HCEC 1CT (cell line): ENCODE results near the gene IRF9.

Experiments
- DNase-seq: peaks from one replicate; pipeline ENCODE4 v3.0.0-alpha.2; 2017

Gene IRF9

GRCh38 chr14:24179294-24179960 is 18.4 kb downstream of the IRF9 start:
- no peak for DNase-seq

DNA sequence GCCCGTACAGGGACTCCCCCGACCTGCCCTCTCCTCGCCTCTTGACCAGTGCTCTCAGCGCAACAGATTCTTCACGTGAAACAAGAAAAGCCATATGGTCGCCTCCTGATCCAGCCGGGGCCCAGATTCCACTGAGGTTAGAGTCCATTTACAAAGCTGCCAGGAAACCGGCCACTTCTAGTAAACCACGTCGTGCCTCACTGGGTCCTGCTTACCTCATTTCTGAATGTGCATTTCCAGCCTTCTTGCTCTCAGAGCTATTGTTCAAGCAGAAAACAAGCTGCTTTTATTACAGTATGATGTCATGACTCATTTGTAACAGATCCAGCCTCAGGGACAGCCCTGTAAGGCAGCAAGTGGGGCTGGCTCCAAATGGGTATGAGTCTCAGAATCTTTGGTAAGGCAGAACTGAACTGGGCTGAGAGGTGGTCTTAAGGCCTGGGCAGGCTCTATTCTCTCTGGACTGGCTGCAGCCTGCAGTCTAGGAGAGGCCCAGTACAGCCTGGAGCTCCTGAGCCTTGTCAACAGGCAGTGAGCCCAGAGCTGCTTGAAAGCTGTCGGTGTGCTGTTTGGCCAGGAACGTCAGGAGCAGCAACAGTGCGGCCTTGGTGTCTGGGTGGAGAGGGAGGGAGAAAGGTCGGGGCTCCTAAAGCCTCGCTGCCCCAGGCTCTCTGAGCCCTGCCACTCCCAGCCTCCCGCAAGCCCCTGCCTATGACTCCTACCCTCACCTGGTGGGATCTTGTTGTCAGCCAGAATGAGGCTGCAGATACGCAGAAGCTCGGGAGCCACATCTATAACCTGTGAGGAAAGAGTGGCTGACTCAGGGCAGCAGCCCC is 19.1 kb downstream of the IRF9 start:
- DNase-seq = no peak

DNA sequence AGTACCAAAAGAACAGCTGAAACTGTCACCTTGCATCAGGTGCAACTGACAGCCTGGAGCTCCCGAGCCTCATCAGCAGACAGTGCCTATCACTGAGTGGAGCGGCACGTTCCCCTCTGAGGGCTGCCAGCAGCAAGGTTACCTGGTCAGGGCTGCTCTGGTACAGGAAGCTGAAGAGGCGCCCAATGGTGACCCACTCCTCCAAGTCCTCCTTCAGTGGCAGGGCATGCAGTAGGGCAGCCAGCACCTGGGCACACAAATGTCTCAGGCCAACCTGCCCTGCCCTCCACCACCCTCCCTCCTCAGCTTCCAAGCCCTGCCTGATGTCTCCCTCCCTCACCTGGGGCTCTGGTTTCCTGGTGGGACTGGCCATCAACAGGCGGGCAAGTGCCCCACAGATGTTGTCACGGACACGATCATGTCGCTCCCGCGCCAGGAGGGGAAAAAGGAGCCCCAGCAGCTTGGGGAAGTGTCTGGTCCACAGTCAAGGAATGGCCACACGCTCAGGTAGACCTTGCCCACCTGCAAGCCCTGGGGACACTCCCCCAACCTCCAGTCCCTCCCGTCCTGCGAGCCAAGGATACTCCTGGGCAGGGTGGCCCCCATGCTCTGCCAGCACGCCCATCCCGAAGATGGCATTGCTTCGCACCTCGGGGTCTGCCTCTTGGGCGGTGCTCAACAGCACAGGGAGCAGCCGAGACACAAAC is 20.5 kb downstream of the IRF9 start:
- no peak for DNase-seq

DNA sequence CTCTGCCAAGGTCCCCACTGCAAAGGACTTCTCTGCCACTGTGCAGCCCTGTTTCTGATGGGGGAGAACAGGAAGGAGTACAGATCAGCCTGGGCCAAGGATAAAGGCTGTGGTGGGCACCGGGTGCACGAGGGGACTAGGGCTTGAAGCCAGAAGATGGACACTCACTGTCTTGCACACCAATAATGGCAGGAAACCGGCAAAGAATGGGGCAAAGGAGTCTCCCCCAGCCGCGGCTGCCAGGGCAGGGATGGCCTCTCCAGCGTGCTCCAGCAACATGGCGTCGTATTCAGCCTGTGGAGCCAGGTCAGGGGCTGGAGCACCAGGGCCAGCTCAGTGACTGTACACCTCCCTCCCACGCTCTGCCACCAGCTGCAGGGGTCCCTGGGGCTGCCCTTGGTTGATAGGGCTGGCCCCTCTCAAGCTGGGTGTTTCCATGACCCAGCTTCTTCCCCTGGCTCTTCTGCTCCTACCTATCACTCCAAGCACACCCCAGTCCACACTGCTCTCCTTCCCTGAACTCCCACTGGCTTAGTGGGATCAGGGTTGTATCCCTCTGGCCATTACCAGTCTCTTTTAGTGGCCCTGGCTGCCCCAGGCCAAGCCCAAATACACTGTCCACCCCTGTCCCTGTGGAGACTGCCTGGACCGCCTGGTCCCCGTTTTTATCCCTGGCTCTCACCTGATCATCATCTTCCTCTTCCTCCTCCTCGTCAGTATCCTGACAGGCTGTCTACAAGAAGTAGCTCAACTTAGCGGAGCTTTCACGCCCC is 21.2 kb downstream of the IRF9 start:
- DNase-seq = no peak

GRCh38 chr14:24183014-24183481 is 22.0 kb downstream of the IRF9 start:
- DNase-seq = no peak

DNA sequence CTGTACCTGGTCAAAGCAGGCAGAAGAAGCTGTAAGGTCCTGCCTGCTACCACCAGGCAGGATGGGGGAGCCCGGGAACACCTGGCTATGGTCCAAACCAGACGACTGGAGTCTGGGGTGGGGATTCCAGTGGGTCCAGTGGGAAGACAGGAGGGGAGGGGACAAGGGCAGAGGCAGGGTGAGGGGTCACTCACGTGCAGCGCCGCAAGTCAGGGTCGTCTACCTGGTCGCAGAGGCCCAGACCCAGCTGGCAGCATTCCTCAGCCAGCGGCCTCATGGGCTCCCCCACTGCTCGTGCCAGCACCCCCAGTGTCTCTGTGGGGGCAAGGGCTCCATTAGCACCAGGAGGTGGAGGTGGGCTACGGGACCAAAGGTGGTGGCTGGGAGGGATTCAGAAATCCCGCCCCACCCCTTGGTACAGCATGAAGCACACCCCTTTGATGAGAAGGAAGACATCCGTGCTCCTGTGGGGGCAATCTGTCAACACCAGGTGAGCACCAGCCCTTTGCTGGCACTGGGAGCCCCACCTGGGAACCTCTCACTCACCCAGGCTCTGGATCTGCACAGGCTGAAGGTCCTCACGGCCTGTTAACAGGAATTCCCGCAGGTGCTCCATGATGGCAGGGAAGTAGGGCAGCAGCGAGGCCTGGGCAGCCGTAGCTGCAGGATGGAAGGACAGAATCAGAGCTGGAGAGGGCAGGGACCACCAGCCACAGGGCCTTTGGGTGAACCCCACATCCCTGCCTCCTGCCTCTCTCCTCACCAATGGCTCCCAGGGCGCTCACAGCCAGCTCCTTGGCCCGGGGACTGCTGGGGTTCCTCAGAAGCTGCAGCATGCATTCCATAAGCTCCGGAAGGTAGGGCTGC is 23.3 kb downstream of the IRF9 start:
- DNase-seq = no peak

- DNase-seq = no peak
These were observed 24.0 kb downstream of the IRF9 start for GRCh38 chr14:24185026-24185425.

DNA sequence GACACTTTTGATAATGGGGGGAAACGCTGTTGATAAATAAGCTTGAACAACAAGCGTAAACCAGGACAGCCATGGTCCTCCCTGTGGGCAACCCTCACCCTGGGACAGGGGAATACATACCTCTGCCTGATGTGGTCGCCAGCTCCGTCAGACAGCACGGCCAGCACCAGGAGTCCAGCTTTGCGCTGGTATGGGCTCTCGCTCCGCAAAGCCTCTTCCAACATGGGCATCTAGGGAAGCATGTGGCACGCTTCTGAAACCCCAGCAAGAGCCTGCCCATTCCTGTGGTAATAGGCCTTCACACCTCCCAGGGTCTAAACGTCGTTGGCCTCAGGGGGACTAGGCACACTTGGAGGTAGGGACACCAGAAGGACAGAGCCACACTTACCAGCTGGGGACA is 24.7 kb downstream of the IRF9 start:
- no peak for DNase-seq

- no peak for DNase-seq
These were observed 25.9 kb downstream of the IRF9 start for GRCh38 chr14:24186831-24187538.

DNA sequence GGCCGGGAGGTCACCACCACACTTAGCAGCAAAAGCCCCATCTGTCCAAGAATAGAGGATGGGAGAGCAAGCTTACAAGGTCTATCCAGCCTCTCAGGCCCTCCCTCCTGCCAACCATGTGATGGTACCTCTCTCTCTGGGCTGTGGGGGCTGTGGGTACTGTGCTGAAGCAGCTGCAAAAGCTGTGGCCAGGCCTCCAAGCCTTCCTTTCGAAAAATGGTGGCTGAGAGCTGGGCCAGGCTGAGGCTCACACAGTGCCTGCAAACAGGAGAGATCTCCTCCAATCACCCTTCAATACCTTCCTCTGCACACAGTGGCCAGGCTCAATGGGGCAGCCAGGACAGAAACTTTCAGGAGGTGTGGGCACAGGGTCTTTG is 26.5 kb downstream of the IRF9 start:
- DNase-seq = no peak

GRCh38 chr14:24188251-24189058 is 27.4 kb downstream of the IRF9 start, which contains the start of gene IPO4:
TSS of gene IPO4 (minus strand) at chr14:24188816. CDS start at chr14:24188787, 29 bp downstream.
- peak; percentile 98 for DNase-seq

DNA sequence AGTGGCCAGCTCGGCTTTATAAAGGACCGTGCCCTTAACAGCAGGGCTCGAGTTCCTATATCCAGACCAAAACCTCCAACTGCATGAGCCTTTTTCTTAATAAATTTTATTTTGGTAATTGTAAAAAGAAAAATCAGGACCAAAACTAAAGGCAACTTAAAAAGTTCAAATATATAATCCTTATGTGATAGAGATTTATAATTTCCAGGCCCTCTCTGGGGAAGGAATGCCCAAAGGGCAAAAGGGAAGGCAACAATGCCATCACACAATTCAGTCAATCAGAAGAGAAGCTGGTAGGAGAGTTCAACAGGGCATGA is 28.0 kb downstream of the IRF9 start:
- no peak for DNase-seq

GRCh38 chr14:24189460-24189859 is 28.4 kb downstream of the IRF9 start:
- DNase-seq = no peak

GRCh38 chr14:24190416-24190815 is 29.4 kb downstream of the IRF9 start:
- DNase-seq = no peak

DNA sequence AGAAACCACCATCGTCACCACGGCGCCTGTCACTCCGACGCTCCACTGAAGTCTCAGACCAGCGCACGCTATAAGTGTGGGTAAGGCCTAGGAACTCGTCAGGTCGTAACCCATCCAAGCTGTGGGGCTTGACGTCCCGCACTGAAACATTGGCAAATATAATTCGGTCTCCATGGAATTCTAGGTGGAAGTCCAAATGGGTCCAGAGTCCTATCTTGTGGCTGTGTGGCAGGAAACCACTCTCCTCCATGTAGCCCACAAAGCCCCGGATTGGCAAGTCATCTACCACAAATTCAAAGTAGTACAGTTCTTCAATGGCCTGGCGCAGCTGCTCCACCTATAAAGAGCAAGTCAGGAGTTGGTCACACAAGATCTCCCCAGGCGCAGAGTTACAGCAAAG is 31.9 kb downstream of the IRF9 start:
- DNase-seq = no peak

GRCh38 chr14:24194186-24194872 is 33.3 kb downstream of the IRF9 start:
- no peak for DNase-seq

GRCh38 chr14:24194873-24195185 is 33.8 kb downstream of the IRF9 start:
- no peak for DNase-seq

DNA sequence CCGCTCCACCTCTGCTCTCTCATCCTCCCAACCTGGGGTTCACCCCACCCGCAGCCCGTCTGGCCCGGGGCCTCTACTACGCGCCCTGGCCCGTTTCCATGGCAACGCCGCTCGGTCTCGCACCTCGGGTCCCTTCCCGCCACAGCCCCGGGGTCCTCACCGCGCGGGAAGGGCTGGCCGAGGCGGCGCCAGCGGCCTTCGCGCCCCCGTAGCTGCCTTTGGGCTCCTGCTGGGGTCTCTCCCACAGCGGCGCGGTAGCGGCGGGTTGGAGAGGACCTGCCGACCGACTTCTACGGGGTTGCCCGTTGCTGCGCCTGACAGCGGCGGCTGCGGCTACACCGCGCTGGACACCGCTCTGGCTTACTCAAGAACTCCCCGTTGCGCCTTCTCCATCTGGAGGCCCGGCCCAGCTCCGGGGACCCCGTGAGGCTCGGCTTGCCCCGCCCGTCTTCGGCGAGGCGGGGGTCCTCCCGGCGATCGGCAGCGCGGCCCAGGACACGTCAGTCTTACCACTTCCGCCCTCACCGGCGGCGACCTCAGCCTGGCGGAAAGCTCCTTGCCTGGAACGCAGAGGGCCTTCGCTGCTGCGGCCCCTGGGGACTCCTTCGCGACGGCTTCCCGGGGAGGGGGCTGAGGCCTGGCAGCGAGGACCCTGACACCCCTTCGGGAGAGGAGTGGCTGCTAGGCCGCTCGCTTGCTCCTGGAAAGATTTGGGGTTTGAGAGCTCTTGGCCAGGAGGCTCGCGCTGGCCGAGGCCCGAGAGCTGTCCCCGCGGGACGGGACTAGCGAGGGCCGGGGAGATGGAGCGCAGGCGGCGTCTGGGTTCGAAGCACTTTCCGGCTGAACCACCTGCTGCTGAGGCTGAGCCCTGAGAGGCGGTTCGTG is 34.4 kb downstream of the IRF9 start, which contains the start of gene TM9SF1:
TM9SF1 (minus strand) TSS at position 256 of the 885 bp plus-strand sequence. CDS start 422 bp downstream, outside the sequence.
- DNase-seq = peak; percentile 85
